Progenitor cell of endocrine pancreas (in vitro differentiated cells): ENCODE measurements around the gene PSRC1. TPM values are rescaled to one million over a fixed set of nuclear protein-coding genes. Genes with fewer than 3 reads are reported as not detected.

Experiments
- DNase-seq: peaks from one replicate; pipeline ENCODE4 v3.0.0; 2021; ENCODE audit warnings: low spot score; ENCODE audit not compliant: unreplicated experiment
- H3K27ac Mint-ChIP-seq: 2 replicates; pipeline ENCODE4 v1.8.0; 2021; ENCODE audit warnings: mild to moderate bottlenecking, moderate library complexity, mixed read lengths
- H3K27me3 Mint-ChIP-seq: 2 replicates; pipeline ENCODE4 v1.8.0; 2021; ENCODE audit warnings: mixed read lengths
- H3K36me3 Mint-ChIP-seq: 2 replicates; pipeline ENCODE4 v1.8.0; 2022; ENCODE audit warnings: mixed read lengths; ENCODE audit not compliant: insufficient read depth
- H3K4me1 Mint-ChIP-seq: 2 replicates; pipeline ENCODE4 v1.8.0; 2021; ENCODE audit warnings: low read depth, mixed read lengths
- H3K4me3 Mint-ChIP-seq: 2 replicates; pipeline ENCODE4 v1.8.0; 2021; ENCODE audit warnings: low read depth, mild to moderate bottlenecking, moderate library complexity, mixed read lengths
- H3K9me3 Mint-ChIP-seq: 2 replicates; pipeline ENCODE4 v1.8.0; 2021; ENCODE audit warnings: low read depth, mixed read lengths
- CTCF ChIP-seq: fragments of 200-600 bp; sonication (generic); IDR thresholded peaks from one replicate; pipeline ENCODE4 v1.5.0; 2021; ENCODE audit warnings: antibody characterized with exemption, mild to moderate bottlenecking; ENCODE audit not compliant: unreplicated experiment
- total RNA-seq: library from RNA; stranded (reverse); gene quantifications from 2 replicates; pipeline ENCODE4 v1.2.1, GENCODE V29; 2021

The PSRC1 gene
- total RNA-seq, 1 donor from 2014 or later = 29.4 TPM

- no peak overlapping the region for H3K4me3 Mint-ChIP-seq
- TF ChIP-seq CTCF = no peak
- no peak for DNase-seq
- H3K36me3 Mint-ChIP-seq = peaks cover 12% of the 10 kb centered on the region
- peaks cover 15% of the 10 kb centered on the region for H3K27me3 Mint-ChIP-seq
- H3K9me3 Mint-ChIP-seq = no peaks in the 10 kb centered on the region
- peaks cover 16% of the 10 kb centered on the region for H3K4me1 Mint-ChIP-seq
- no peak overlapping the region for H3K27ac Mint-ChIP-seq
These were observed 44.6 kb downstream of the PSRC1 start for GRCh38 chr1:109238382-109238781.

- peaks cover 15% of the 10 kb centered on the region for H3K4me1 Mint-ChIP-seq
- H3K27me3 Mint-ChIP-seq = peaks cover 9% of the 10 kb centered on the region
- H3K4me3 Mint-ChIP-seq = no peak overlapping the region
- no peak overlapping the region for H3K27ac Mint-ChIP-seq
- no peak for DNase-seq
- H3K9me3 Mint-ChIP-seq = no peaks in the 10 kb centered on the region
- peaks cover 12% of the 10 kb centered on the region for H3K36me3 Mint-ChIP-seq
- no peak for TF ChIP-seq CTCF
These were observed 45.4 kb downstream of the PSRC1 start for GRCh38 chr1:109237512-109237911.

- no peak for DNase-seq
- peaks cover 2% of the 10 kb centered on the region for H3K4me1 Mint-ChIP-seq
- peaks cover 15% of the 10 kb centered on the region for H3K36me3 Mint-ChIP-seq
- no peak overlapping the region for H3K27ac Mint-ChIP-seq
- TF ChIP-seq CTCF = no peak
- no peaks in the 10 kb centered on the region for H3K27me3 Mint-ChIP-seq
- H3K4me3 Mint-ChIP-seq = no peak overlapping the region
- H3K9me3 Mint-ChIP-seq = no peaks in the 10 kb centered on the region
These were observed 47.8 kb downstream of the PSRC1 start for GRCh38 chr1:109235137-109235536.

- Mint-ChIP-seq H3K36me3 (peaks cover 21% of the 10 kb centered on the region), H3K27me3 (no peaks in the 10 kb centered on the region), H3K27ac (no peak overlapping the region), H3K4me3 (no peak overlapping the region), H3K9me3 (no peaks in the 10 kb centered on the region), H3K4me1 (peaks cover 3% of the 10 kb centered on the region)
- DNase-seq = no peak
- no peak for TF ChIP-seq CTCF
These were observed 51.9 kb downstream of the PSRC1 start for GRCh38 chr1:109231066-109231465.

Other genes with a start within 250 kb of the PSRC1 start
- 12.1 and 12.2 TPM in 2 replicates for gene WDR47, start 241.0 kb downstream of the PSRC1 start, total RNA-seq
- gene TAF13, start 207.1 kb downstream of the PSRC1 start, total RNA-seq = 22.0 and 24.1 TPM in 2 replicates
- gene TMEM167B, start 192.4 kb downstream of the PSRC1 start, total RNA-seq = 24.7 and 27.1 TPM in 2 replicates
- 10.6 and 14.6 TPM in 2 replicates for gene ELAPOR1, start 169.0 kb downstream of the PSRC1 start, total RNA-seq
- 135 TPM in 2 replicates for gene SARS1, start 69.2 kb downstream of the PSRC1 start, total RNA-seq
- gene CELSR2, start 33.6 kb downstream of the PSRC1 start, total RNA-seq = 33.7 and 38.7 TPM in 2 replicates
- 0.29 TPM in 1 of 2 replicates, not detected in the other for gene MYBPHL, start 23.9 kb upstream of the PSRC1 start, total RNA-seq
- gene SORT1, start 114.8 kb upstream of the PSRC1 start, total RNA-seq = 110 and 116 TPM in 2 replicates
- gene PSMA5, start 143.3 kb upstream of the PSRC1 start, total RNA-seq = 71.4 and 81.1 TPM in 2 replicates
- 0.95 and 1.1 TPM in 2 replicates for gene SYPL2, start 183.4 kb upstream of the PSRC1 start, total RNA-seq
- 17.6 and 19.6 TPM in 2 replicates for gene ATXN7L2, start 200.8 kb upstream of the PSRC1 start, total RNA-seq
- 11.1 TPM in 2 replicates for gene CYB561D1, start 210.9 kb upstream of the PSRC1 start, total RNA-seq
- 7.0 and 7.2 TPM in 2 replicates for gene AMIGO1, start 226.6 kb upstream of the PSRC1 start, total RNA-seq